ENCODE measurements around the gene BEND5. TPM values are rescaled to one million over a fixed set of nuclear protein-coding genes. Genes with fewer than 3 reads are reported as not detected.

The BEND5 gene
- total and polyA plus RNA-seq, 10 of the 15 experiments (the other 5 are each of a cell fraction or from before 2014, with no cell fraction given), result 0.26 TPM; not detected in 9

DNA sequence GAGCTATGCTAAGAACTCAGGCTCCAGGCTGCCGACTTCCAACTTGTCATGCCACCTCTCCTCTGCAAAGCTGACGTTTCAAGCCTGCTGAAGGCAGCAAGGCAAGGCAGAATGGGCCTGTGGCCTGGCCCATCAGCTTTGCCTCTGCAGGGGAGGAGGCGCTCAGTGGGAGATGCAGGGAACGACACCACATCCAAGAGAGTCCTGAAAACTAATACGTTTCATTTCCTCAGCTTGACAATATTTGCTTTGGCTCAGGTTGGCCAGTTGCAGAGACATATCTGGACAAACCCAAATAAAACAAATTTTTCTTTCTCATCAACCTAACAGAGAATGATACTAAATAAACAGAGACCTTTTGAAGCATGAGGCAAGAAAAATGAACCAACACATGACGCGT is 35.3 kb downstream of the BEND5 start (continued):
- TF ChIP-seq, protein P1, sequence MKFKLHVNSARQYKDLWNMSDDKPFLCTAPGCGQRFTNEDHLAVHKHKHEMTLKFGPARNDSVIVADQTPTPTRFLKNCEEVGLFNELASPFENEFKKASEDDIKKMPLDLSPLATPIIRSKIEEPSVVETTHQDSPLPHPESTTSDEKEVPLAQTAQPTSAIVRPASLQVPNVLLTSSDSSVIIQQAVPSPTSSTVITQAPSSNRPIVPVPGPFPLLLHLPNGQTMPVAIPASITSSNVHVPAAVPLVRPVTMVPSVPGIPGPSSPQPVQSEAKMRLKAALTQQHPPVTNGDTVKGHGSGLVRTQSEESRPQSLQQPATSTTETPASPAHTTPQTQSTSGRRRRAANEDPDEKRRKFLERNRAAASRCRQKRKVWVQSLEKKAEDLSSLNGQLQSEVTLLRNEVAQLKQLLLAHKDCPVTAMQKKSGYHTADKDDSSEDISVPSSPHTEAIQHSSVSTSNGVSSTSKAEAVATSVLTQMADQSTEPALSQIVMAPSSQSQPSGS (IDR thresholded peaks at IDR 0.05; ENCODE audit: low read length), result no peak
- TF ChIP-seq, protein P2, sequence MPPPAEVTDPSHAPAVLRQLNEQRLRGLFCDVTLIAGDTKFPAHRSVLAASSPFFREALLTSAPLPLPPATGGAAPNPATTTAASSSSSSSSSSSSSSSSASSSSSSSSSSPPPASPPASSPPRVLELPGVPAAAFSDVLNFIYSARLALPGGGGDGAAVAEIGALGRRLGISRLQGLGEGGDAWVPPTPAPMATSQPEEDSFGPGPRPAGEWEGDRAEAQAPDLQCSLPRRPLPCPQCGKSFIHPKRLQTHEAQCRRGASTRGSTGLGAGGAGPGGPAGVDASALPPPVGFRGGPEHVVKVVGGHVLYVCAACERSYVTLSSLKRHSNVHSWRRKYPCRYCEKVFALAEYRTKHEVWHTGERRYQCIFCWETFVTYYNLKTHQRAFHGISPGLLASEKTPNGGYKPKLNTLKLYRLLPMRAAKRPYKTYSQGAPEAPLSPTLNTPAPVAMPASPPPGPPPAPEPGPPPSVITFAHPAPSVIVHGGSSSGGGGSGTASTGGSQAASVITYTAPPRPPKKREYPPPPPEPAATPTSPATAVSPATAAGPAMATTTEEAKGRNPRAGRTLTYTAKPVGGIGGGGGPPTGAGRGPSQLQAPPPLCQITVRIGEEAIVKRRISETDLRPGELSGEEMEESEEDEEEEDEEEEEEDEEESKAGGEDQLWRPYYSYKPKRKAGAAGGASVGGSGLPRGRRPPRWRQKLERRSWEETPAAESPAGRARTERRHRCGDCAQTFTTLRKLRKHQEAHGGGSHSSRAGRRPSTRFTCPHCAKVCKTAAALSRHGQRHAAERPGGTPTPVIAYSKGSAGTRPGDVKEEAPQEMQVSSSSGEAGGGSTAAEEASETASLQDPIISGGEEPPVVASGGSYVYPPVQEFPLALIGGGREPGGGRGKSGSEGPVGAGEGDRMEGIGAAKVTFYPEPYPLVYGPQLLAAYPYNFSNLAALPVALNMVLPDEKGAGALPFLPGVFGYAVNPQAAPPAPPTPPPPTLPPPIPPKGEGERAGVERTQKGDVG (CRISPR knock-in tag; IDR thresholded peaks at IDR 0.05), result no peak
- TF ChIP-seq POLR2AphosphoS2 (IDR thresholded peaks at IDR 0.05; ENCODE audit: low read depth, low read length) (no peak), ATF7 (IDR thresholded peaks at IDR 0.05; ENCODE audit: low read depth) (no peak), TARDBP (IDR thresholded peaks at IDR 0.05; ENCODE audit: borderline replicate concordance) (no peak), ZNF207 (IDR thresholded peaks at IDR 0.05; ENCODE audit: borderline replicate concordance) (no peak), HDAC6 (IDR thresholded peaks at IDR 0.05; ENCODE audit: unreplicated experiment) (no peak), USF1 (IDR thresholded peaks at IDR 0.05; ENCODE audit: borderline replicate concordance, extremely low read length, insufficient read depth, low read depth, low read length) (no peak), STAT3 (IDR thresholded peaks at IDR 0.05; ENCODE audit: low read depth, low read length) (no peak)
- TF ChIP-seq, protein P3, sequence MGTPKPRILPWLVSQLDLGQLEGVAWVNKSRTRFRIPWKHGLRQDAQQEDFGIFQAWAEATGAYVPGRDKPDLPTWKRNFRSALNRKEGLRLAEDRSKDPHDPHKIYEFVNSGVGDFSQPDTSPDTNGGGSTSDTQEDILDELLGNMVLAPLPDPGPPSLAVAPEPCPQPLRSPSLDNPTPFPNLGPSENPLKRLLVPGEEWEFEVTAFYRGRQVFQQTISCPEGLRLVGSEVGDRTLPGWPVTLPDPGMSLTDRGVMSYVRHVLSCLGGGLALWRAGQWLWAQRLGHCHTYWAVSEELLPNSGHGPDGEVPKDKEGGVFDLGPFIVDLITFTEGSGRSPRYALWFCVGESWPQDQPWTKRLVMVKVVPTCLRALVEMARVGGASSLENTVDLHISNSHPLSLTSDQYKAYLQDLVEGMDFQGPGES (IDR thresholded peaks at IDR 0.05), result no peak

All from GM12878 (cell line).